ENCODE data around the gene ZC3H10. TPM values are rescaled to one million over a fixed set of nuclear protein-coding genes. Genes with fewer than 3 reads are reported as not detected.
"Not testable (repeated sequence)": the region's sequence is repeated elsewhere in the genome, so short reads cannot be mapped to it uniquely, and the experiment has no call there.

Gene ZC3H10
- 3.0 and 4.1 TPM in 2 replicates for total RNA-seq

DNA sequence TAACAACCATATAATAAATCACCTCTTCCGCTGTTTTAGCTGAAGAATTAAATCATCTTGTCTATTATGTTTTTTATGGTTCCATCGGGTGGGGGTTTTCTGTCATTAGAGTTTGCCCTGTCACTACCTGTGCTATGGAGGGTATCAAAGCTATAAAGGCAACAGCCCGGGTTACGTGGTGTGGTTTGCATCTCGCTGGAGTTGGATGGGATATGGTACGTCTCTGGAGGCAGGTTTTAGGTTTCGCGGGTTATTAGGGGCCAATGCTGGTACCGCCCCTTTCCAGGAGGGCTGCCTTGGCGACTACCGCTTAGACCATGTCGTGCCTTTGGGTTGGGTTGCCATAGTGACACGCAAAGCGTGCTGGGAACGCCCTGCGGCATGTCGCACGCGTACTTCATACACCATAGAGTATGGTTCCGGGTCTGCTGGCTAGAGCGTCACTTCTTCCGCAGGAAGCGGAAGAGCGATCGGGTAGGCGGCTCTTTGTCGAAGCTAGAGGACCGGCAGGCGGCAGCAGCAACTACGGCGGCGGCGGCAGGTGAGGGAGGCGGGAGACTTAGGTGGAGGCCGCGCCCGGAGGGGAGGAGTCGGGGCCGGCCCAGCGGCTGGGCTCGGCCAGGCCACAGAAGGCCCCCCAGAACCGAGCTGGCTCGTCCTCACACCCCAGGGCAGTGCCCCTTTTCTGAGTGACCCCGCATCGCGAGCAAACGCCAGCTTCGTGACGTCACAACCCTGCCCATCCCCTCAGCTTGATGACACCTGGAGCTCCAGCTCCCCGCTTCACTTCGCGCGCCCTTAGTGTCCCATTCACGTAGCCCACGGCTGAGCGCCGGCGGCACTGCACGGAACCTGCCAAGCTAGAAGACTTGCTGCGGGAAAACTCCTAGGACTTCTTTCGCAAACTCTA is at the start of gene ZC3H10:
TSS of gene ZC3H10 (plus strand) at position 489 of the 910 bp plus-strand sequence. CDS start 2,297 bp downstream, outside the sequence.
- peak; percentile 93 for DNase-seq (ENCODE audit: extremely low read depth, low read depth, low spot score)

DNA sequence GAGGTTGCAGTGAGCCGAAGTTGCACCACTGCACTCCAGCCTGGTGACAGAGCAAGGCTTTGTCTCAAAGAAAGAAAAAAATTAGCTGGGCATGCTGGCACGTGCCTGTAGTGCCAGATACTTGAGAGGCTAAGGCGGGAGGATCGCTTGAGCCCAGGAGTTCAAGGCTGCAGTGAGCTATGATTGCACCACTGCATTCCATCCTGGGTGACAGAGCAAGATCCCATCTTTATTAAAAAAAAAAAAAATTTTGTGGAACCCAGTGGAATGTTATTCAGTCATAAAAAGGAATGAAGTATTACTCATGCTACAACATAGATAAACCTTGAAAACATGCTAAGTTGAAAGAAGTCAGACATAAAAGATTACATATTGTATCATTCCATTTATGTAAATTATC is 46.4 kb upstream of the ZC3H10 start:
- DNase-seq (ENCODE audit: extremely low read depth, low read depth, low spot score): no peak

- DNase-seq (ENCODE audit: extremely low read depth, low read depth, low spot score): no peak
Measured at GRCh38 chr12:56074396-56074795, 43.7 kb upstream of the ZC3H10 start.

DNA sequence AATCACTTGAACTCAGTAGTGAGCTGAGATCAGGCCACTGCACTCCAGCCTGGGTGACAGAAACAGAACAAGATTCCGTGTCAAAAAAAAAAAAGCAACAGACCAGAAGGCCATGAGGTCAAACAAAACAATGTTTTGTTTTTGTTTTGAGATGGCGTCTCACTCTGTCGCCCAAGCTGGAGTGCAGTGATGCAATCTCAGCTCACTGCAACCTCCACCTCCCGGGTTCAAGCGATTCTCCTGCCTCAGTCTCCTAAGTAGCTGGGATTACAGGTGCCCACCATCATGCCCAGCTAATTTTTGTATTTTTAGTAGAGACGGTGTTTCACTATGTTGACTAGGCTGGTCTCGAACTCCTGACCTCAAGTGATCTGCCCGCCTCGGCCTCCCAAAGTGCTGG is 40.1 kb upstream of the ZC3H10 start:
- not testable (repeated sequence) for DNase-seq (ENCODE audit: extremely low read depth, low read depth, low spot score)

GRCh38 chr12:56078427-56078826 is 39.6 kb upstream of the ZC3H10 start:
- DNase-seq (ENCODE audit: extremely low read depth, low read depth, low spot score): no peak

- no peak for DNase-seq (ENCODE audit: extremely low read depth, low read depth, low spot score)
Measured at GRCh38 chr12:56078931-56079722, 38.9 kb upstream of the ZC3H10 start.

DNA sequence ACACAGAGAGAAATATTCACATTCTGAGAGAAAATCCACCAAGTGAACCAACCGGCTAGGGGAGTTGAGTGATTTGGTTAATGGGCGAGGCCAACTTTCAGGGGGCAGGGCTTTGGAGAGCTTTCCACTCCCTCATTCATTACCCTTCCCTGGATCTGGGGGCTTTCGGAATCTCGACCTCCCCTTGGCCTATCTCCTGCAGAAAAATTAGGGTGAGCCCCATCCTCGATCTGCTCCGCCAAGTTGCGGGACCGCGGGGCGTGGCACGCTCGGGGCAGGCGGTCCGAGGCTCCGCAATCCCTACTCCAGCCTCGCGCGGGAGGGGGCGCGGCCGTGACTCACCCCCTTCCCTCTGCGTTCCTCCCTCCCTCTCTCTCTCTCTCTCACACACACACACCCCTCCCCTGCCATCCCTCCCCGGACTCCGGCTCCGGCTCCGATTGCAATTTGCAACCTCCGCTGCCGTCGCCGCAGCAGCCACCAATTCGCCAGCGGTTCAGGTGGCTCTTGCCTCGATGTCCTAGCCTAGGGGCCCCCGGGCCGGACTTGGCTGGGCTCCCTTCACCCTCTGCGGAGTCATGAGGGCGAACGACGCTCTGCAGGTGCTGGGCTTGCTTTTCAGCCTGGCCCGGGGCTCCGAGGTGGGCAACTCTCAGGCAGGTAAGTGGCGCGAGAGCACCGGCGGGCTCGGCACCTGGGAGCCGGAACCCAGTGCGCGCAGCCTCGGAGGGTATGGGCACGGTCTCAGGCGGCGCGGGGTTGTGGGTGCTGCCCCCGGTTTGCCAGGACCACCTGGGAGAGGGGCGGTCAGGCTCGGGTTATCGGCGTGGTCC is 38.1 kb upstream of the ZC3H10 start, which contains the start of gene ERBB3:
TSS of gene ERBB3 (plus strand) at position 443 of the 833 bp plus-strand sequence. CDS start at position 579, 136 bp downstream.
- DNase-seq (ENCODE audit: extremely low read depth, low read depth, low spot score): no peak

DNA sequence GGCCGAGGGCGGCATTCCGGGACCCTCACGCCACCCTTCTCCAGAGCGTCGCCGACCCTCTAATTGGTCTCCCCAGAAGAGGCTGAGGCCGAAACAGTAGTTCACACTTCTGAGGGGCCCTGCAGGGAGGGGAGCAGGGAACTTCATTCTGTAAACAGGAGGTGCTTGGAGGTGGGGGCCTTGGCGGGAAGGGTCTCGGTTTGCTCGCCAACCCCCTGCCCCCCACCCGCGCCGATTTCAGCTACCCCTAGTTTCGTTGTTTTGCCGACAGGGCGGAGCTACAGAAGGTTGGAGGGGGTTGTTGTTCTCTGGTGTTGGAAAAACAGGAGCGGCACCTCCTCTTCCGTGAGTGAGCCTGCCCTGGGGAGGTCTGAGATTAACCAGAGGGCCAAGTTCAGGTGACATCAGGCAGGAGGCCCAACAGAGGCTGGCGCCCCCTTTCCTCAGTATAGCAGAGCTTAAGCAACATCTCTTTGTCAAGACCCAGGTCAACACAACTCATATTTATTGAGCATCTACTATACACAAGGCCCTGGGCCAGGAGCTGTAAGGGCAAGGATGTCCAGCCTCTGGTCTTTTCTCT is 37.4 kb upstream of the ZC3H10 start:
- no peak for DNase-seq (ENCODE audit: extremely low read depth, low read depth, low spot score)

- DNase-seq (ENCODE audit: extremely low read depth, low read depth, low spot score): no peak
Measured at GRCh38 chr12:56081393-56082347, 36.4 kb upstream of the ZC3H10 start.

GRCh38 chr12:56082382-56082781 is 35.7 kb upstream of the ZC3H10 start:
- no peak for DNase-seq (ENCODE audit: extremely low read depth, low read depth, low spot score)

DNA sequence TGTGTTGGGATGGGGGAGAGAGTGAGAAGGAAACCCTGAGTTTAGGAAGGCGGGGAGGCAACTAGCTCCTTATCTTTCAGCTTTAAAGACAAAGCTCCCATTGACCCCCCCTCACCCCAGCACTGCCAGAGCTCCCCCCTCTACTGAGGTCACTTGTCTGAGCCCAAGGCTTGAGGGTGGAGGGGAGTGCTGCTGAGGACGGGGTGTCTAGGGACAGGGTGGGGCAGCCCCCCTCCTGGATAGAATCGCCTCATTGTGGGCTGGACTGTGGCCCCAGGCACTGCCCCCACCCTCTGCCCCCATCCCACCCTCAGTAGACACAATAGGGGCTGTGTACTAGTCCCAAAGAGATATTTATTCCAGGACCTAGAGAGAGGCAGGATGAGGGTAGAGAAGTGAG is 35.1 kb upstream of the ZC3H10 start:
- no peak for DNase-seq (ENCODE audit: extremely low read depth, low read depth, low spot score)

DNA sequence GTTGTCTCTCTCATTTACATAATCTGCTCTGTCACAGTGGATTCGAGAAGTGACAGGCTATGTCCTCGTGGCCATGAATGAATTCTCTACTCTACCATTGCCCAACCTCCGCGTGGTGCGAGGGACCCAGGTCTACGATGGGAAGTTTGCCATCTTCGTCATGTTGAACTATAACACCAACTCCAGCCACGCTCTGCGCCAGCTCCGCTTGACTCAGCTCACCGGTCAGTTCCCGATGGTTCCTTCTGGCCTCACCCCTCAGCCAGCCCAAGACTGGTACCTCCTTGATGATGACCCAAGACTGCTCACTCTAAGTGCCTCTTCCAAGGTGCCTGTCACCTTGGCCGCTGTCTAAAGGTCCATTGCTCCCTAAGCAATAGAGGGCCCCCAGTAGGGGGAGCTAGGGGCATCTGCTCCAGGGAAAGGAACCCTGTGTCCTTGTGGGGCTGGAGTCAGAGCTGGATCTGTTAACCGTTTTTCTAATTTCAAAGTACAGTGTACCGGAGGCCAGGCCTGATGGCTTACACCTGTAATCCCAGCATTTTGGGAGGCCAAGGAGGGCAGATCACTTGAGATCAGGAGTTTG is 33.0 kb upstream of the ZC3H10 start:
- DNase-seq (ENCODE audit: extremely low read depth, low read depth, low spot score): no peak

GRCh38 chr12:56086096-56086495 is 32.0 kb upstream of the ZC3H10 start:
- no peak for DNase-seq (ENCODE audit: extremely low read depth, low read depth, low spot score)

GRCh38 chr12:56086608-56087007 is 31.5 kb upstream of the ZC3H10 start:
- no peak for DNase-seq (ENCODE audit: extremely low read depth, low read depth, low spot score)

- DNase-seq (ENCODE audit: extremely low read depth, low read depth, low spot score): no peak
Measured at GRCh38 chr12:56087220-56087619, 30.8 kb upstream of the ZC3H10 start.

DNA sequence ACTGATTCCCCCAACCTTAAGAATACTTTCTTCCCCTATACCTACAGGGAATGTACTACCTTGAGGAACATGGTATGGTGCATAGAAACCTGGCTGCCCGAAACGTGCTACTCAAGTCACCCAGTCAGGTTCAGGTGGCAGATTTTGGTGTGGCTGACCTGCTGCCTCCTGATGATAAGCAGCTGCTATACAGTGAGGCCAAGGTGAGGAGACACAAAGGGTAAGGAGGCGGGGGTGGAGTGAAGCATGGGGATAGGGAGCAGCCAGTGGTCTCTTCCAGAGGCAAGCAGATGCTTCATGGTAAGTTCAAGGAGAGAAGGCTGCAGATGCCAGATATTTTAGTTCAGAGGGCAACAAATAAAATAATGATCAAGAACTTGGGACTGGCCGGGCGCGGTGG is 20.3 kb upstream of the ZC3H10 start:
- DNase-seq (ENCODE audit: extremely low read depth, low read depth, low spot score): no peak

- no peak for DNase-seq (ENCODE audit: extremely low read depth, low read depth, low spot score)
Measured at GRCh38 chr12:56098592-56098991, 19.5 kb upstream of the ZC3H10 start.

DNA sequence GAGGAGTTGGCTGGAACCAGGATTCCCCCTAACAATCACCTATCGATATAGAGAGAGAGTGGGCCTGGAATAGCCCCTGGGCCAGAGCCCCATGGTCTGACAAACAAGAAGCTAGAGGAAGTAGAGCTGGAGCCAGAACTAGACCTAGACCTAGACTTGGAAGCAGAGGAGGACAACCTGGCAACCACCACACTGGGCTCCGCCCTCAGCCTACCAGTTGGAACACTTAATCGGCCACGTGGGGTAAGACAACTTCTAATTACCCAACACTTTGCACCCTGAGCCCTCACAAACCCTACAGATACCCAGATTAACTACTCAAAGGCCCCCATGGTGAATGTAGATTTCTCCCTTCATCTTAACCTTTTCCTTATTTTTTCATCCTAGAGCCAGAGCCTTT is 18.3 kb upstream of the ZC3H10 start:
- DNase-seq (ENCODE audit: extremely low read depth, low read depth, low spot score): no peak

DNA sequence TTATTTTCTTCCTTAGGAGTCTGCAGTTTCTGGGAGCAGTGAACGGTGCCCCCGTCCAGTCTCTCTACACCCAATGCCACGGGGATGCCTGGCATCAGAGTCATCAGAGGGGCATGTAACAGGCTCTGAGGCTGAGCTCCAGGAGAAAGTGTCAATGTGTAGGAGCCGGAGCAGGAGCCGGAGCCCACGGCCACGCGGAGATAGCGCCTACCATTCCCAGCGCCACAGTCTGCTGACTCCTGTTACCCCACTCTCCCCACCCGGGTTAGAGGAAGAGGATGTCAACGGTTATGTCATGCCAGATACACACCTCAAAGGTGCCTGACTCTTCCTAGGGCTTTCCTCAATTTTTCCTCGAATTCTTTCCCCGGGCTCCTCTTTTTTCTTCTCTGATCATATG is 17.0 kb upstream of the ZC3H10 start:
- no peak for DNase-seq (ENCODE audit: extremely low read depth, low read depth, low spot score)
